Right lobe of liver (tissue), 6 donors: ENCODE results near the gene CCND2. TPM values are rescaled to one million over a fixed set of nuclear protein-coding genes. Genes with fewer than 3 reads are reported as not detected.

Experiments used
- ATAC-seq, 4 donors: fragments of 200-7000 bp; cut with Tn5 transposase; one replicate each; pipeline ENCODE4 v1.9.1; 2020; ENCODE audit warnings: mild to moderate bottlenecking in 4 of 4, moderate library complexity in 4 of 4
- DNase-seq, 3 donors: peaks; one replicate each; pipeline ENCODE4 v3.0.0-alpha.2; 2020
- H3K27ac ChIP-seq, 3 donors: fragments of 200-600 bp; one replicate each; pipeline ENCODE4 v1.8.0; 2022
- H3K27me3 ChIP-seq, 2 donors: fragments of 200-600 bp; one replicate each; pipeline ENCODE4 v1.8.0; 2022
- H3K36me3 ChIP-seq, 4 donors: fragments of 200-600 bp; sonication (generic) in 1 of 4; one replicate each; pipeline versions ENCODE4 v1.5.1 to v1.8.0; 2017 to 2022; ENCODE audit warnings: control low read depth in 1 of 4
- H3K4me1 ChIP-seq, 4 donors: fragments of 200-600 bp; sonication (generic) in 1 of 4; one replicate each; pipeline versions ENCODE4 v1.5.1 to v1.8.0; 2017 to 2022; ENCODE audit warnings: control low read depth in 1 of 4
- H3K4me3 ChIP-seq, 3 donors: fragments of 200-600 bp; one replicate each; pipeline ENCODE4 v1.8.0; 2022
- H3K9me3 ChIP-seq, 4 donors: fragments of 200-600 bp; sonication (generic) in 1 of 4; one replicate each; pipeline versions ENCODE4 v1.5.1 to v1.8.0; 2017 to 2022; ENCODE audit warnings: control low read depth in 1 of 4
- CTCF ChIP-seq, 4 donors: fragments of 200-600 bp in 3 of 4; fragments of 450-650 bp in 1 of 4; IDR thresholded peaks; one replicate each; pipeline versions ENCODE4 v1.5.1 to v1.8.0; 2016 to 2022; ENCODE audit warnings: antibody characterized with exemption in 4 of 4, mild to moderate bottlenecking in 2 of 4
- POLR2A ChIP-seq: fragments of 450-650 bp; IDR thresholded peaks from one replicate; pipeline ENCODE4 v1.6.1; 2017; ENCODE audit warnings: antibody characterized with exemption, mild to moderate bottlenecking
- WGBS: methylation state at CpG from one replicate; pipeline ENCODE4 v1.1.6; 2018; ENCODE audit warnings: low coverage, low lambda C conversion rate; ENCODE audit not compliant: insufficient coverage; ENCODE audit errors: missing lambda C conversion rate; 5-methylcytosine and 5-hydroxymethylcytosine counted together
- intact Hi-C, 2 donors: fragments of 100-400 bp; cut with DNase I; formaldehyde crosslinking; loops; one replicate each; pipeline versions ENCODE4 v1.11.2 to v1.14.1; 2022
- total RNA-seq, 6 experiments: library from RNA; depleted of rRNA in 2 of 6; stranded (reverse); fragments of >200 nt in 2 of 6; fragmentation: NEBNext Ultra II Directional in 3 of 6; extraction: Animal tissue kit (Norgen Biotek cat#: 25700) in 3 of 6; gene quantifications; one replicate each; pipeline versions ENCODE4 v1.1.0 to v1.2.4, GENCODE V29; 2016 to 2023
- donor health status: DM: no; HTN: yes; CAD: no.
- donor health status: DM: no; HTN: no; CAD: no.
- donor health status: DM: no; HTN: no; CAD: no.
- donor health status: DM: no; HTN: yes; CAD: no.
- donor health status: DM: no; HTN: yes; CAD: no.

The CCND2 gene
- total RNA-seq, 6 experiments from 2014 or later: 1.1 to 6.2 (median 1.5) TPM

GRCh38 chr12:4275870-4276301 is 2.3 kb downstream of the CCND2 start:
- H3K4me1 ChIP-seq: peaks cover 0 to 33% (median 0%) of the 10 kb centered on the region in 4 donors
- no peak for DNase-seq

GRCh38 chr12:4276524-4277204 is 3.1 kb downstream of the CCND2 start:
- ATAC-seq (peak; percentile 70 to 77 (median 76)), DNase-seq (peak; percentile 73 to 82 (median 75))
- peaks cover 0 to 25% of the 10 kb centered on the region in 2 donors for H3K27me3 ChIP-seq
- no peak overlapping the region for H3K27ac ChIP-seq
- TF ChIP-seq CTCF (IDR thresholded peaks at IDR 0.05) (peak; percentile 78 to 90 (median 82)), POLR2A (no peak)
- peaks cover 0 to 30% (median 0%) of the 10 kb centered on the region in 4 donors for H3K4me1 ChIP-seq
- intact Hi-C loops: loop anchor here in 1 of 2 donors (10.0 kb wide), 3 partner anchors 162 to 982 kb away; no protein-coding TSS in a partner anchor
- H3K9me3 ChIP-seq: no peaks in the 10 kb centered on the region
- H3K4me3 ChIP-seq: no peak overlapping the region
- no peaks in the 10 kb centered on the region for H3K36me3 ChIP-seq
- 5% methylated on average over 10 of the region's 10 CpGs for WGBS

More at GRCh38 chr12:4275870-4276301, 2.3 kb downstream of the CCND2 start:
- H3K9me3 ChIP-seq: no peaks in the 10 kb centered on the region
- H3K27me3 ChIP-seq: peaks cover 0 to 33% of the 10 kb centered on the region in 2 donors
- no peaks in the 10 kb centered on the region for H3K36me3 ChIP-seq
- no peak overlapping the region for H3K27ac ChIP-seq
- TF ChIP-seq POLR2A (no peak), CTCF (IDR thresholded peaks at IDR 0.05) (no peak)
- no peak for ATAC-seq
- 37% methylated on average over 8 of the region's 14 CpGs for WGBS
- intact Hi-C loops: loop anchor here in 1 of 2 donors (10.0 kb wide), 3 partner anchors 161 to 981 kb away; no protein-coding TSS in a partner anchor
- no peak overlapping the region for H3K4me3 ChIP-seq

- peaks cover 0 to 27% (median 0%) of the 10 kb centered on the region in 4 donors for H3K4me1 ChIP-seq
- H3K9me3 ChIP-seq: no peaks in the 10 kb centered on the region
- H3K27me3 ChIP-seq: peaks cover 0 to 23% of the 10 kb centered on the region in 2 donors
- 22% methylated on average over 6 of the region's 6 CpGs for WGBS
- H3K36me3 ChIP-seq: no peaks in the 10 kb centered on the region
- DNase-seq (no peak), ATAC-seq (no peak)
- TF ChIP-seq CTCF (IDR thresholded peaks at IDR 0.05): no peak
- no peak for TF ChIP-seq POLR2A
- H3K4me3 ChIP-seq: no peak overlapping the region
- intact Hi-C loops: loop anchor here in 1 of 2 donors (10.0 kb wide), 3 partner anchors 162 to 982 kb away; no protein-coding TSS in a partner anchor
- H3K27ac ChIP-seq: no peak overlapping the region
Measured at GRCh38 chr12:4277205-4277543, 3.6 kb downstream of the CCND2 start.

- no peak overlapping the region for H3K4me3 ChIP-seq
- H3K27ac ChIP-seq: no peak overlapping the region
- no peaks in the 10 kb centered on the region for H3K36me3 ChIP-seq
- 80% methylated on average over 3 of the region's 3 CpGs for WGBS
- peaks cover 0 to 20% (median 0%) of the 10 kb centered on the region in 4 donors for H3K4me1 ChIP-seq
- TF ChIP-seq CTCF (IDR thresholded peaks at IDR 0.05) (no peak), POLR2A (no peak)
- peaks cover 0 to 19% of the 10 kb centered on the region in 2 donors for H3K27me3 ChIP-seq
- H3K9me3 ChIP-seq: no peaks in the 10 kb centered on the region
- DNase-seq: no peak
- ATAC-seq: no peak
- intact Hi-C loops: loop anchor here in 1 of 2 donors (10.0 kb wide), 3 partner anchors 163 to 983 kb away; no protein-coding TSS in a partner anchor
Measured at GRCh38 chr12:4277857-4278256, 4.3 kb downstream of the CCND2 start.
